Testis (tissue), 2 donors: ENCODE data around the gene NDUFB6.

ENCODE experiments used
- POLR2A ChIP-seq: fragments of 450-650 bp; IDR thresholded peaks from one replicate; pipeline ENCODE4 v1.6.1; 2017; ENCODE audit warnings: antibody characterized with exemption, mild to moderate bottlenecking, moderate library complexity
- TF ChIP-seq, protein P1 (sequence below), 3 experiments: fragments of 450-650 bp in 2 of 3; fragments of 200-600 bp in 1 of 3; sonication (generic) in 1 of 3; IDR thresholded peaks; one replicate each; pipeline ENCODE4 v1.5.1; 2016 to 2019; ENCODE audit warnings: antibody characterized with exemption in 3 of 3, mild to moderate bottlenecking in 2 of 3, moderate library complexity in 1 of 3

DNA sequence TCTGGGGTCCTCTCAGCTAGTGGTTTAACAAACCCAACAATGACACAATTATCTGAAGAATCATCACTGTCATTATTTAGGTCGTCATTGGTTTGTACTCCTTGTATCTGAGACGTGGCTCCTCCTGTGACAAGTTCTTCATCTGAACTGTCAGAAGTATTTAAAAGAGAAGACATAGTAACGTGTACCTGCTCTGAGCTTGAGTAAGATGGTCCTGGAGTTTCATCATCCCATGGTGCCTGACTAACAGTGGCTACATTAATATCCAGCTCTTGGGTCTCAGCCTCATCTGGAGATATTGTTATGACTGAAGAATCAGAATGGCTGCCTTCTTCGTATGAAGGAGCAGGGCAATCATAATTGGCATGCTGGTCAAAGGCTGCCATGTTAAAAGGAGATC, 29.9 kb downstream of the NDUFB6 start:
- TF ChIP-seq POLR2A = no peak
- TF ChIP-seq, protein P1, sequence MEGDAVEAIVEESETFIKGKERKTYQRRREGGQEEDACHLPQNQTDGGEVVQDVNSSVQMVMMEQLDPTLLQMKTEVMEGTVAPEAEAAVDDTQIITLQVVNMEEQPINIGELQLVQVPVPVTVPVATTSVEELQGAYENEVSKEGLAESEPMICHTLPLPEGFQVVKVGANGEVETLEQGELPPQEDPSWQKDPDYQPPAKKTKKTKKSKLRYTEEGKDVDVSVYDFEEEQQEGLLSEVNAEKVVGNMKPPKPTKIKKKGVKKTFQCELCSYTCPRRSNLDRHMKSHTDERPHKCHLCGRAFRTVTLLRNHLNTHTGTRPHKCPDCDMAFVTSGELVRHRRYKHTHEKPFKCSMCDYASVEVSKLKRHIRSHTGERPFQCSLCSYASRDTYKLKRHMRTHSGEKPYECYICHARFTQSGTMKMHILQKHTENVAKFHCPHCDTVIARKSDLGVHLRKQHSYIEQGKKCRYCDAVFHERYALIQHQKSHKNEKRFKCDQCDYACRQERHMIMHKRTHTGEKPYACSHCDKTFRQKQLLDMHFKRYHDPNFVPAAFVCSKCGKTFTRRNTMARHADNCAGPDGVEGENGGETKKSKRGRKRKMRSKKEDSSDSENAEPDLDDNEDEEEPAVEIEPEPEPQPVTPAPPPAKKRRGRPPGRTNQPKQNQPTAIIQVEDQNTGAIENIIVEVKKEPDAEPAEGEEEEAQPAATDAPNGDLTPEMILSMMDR (IDR thresholded peaks at IDR 0.05) = no peak
